Measurements from ENCODE around the gene ZNF710. TPM values are rescaled to one million over a fixed set of nuclear protein-coding genes. Genes with fewer than 3 reads are reported as not detected.
A peak's percentile ranks its signal among the peaks of the same experiment; 100 is the strongest.

Gene ZNF710
- total RNA-seq, 1 donor from 2014 or later, result 34.7 TPM

DNA sequence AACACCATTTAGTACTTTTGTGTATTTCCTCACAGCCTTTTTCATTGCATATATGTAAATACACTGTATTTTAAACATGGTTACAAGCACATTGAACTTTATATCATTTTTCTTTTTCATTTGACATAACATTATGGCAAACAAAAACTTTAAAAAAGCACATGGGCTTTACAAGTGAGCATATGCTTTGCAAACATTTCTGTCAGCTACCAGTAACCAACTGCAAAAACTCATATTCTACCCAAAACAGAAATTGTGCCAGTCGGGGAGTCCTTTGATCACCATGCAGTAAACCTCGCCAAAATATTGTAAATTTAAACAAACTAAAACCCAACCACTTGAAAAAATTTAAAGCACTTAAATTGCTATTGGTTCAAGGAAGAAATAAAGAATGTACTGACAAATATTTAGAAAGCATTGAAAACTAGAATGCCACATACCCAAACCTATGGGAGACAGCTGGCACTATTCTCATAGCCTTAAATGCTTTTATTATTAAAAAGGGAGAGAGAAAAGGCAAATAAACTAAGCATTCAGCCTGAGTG lies 24.4 kb downstream of the ZNF710 start:
- no peaks in the 10 kb centered on the region for H3K9me3 Mint-ChIP-seq
- no peaks in the 10 kb centered on the region for H3K27me3 Mint-ChIP-seq
- no peak overlapping the region for H3K27ac Mint-ChIP-seq
- H3K4me3 Mint-ChIP-seq, result no peak overlapping the region
- TF ChIP-seq CTCF (conservative IDR thresholded peaks at IDR 0.05), result no peak
- peaks cover 10% of the 10 kb centered on the region for H3K36me3 Mint-ChIP-seq
- DNase-seq (ENCODE audit: extremely low spot score, unreplicated experiment), result no peak
- peaks cover 5% of the 10 kb centered on the region for H3K4me1 Mint-ChIP-seq (ENCODE audit: unreplicated experiment)

DNA sequence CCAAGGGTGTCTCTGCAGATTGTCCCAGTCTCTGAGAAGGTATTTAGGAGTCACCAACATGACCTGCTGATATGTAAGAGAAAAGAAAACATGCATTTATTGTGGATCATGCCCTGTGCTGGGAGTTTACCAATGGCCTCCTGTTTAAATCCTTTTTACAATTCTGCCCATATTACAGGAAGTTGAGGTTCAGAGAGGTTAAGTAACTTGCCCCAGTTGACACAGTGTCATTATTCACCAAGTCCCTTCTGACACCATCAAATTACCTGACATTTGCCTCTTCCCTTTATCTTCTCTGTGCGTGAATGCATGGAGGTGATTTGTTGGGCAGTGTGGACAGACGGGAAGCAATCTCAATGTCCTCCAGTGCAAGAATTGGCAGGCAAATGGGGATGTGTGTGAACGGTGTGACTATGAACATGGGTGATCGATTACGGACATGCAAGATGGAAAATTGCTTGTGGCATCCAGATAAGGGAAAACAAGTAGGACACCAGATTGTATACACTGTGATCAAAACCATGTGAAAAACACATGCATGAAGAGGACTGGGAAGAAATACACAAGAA lies 27.3 kb downstream of the ZNF710 start:
- Mint-ChIP-seq H3K9me3 (no peaks in the 10 kb centered on the region), H3K27me3 (no peaks in the 10 kb centered on the region), H3K27ac (no peak overlapping the region), H3K4me1 (ENCODE audit: unreplicated experiment) (peaks cover 17% of the 10 kb centered on the region), H3K4me3 (no peak overlapping the region), H3K36me3 (peaks cover 4% of the 10 kb centered on the region)
- DNase-seq (ENCODE audit: extremely low spot score, unreplicated experiment), result no peak
- no peak for TF ChIP-seq CTCF (conservative IDR thresholded peaks at IDR 0.05)

DNA sequence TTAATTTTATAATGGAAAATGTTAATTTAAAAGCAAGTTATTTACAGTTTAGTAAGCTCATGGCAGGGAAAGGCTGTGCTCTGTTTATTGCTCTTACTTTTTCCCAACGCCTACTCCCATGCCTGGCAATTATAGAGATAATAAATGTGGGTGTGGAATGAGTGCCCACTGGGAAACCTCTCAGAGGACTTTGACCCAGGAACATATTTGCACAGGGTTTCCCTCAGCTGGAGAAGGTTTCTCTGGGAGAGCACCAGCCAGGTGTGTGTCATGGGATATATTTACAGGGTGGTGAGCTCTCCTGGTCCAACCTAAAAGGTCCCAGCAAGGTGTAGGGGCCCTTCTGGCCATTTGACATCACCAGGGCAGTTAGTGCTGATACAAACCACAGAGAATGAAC lies 27.9 kb downstream of the ZNF710 start:
- Mint-ChIP-seq H3K27me3 (no peaks in the 10 kb centered on the region), H3K9me3 (no peaks in the 10 kb centered on the region), H3K4me1 (ENCODE audit: unreplicated experiment) (peaks cover 20% of the 10 kb centered on the region), H3K27ac (peak overlapping the region; percentile 84), H3K4me3 (no peak overlapping the region), H3K36me3 (peaks cover 4% of the 10 kb centered on the region)
- TF ChIP-seq CTCF (conservative IDR thresholded peaks at IDR 0.05), result no peak
- DNase-seq (ENCODE audit: extremely low spot score, unreplicated experiment), result no peak

- Mint-ChIP-seq H3K27me3 (no peaks in the 10 kb centered on the region), H3K4me1 (ENCODE audit: unreplicated experiment) (peaks cover 26% of the 10 kb centered on the region), H3K9me3 (no peaks in the 10 kb centered on the region), H3K27ac (no peak overlapping the region), H3K36me3 (peaks cover 4% of the 10 kb centered on the region), H3K4me3 (no peak overlapping the region)
- DNase-seq (ENCODE audit: extremely low spot score, unreplicated experiment), result no peak
- no peak for TF ChIP-seq CTCF (conservative IDR thresholded peaks at IDR 0.05)
These were observed 29.3 kb downstream of the ZNF710 start for GRCh38 chr15:90030376-90030775.

DNA sequence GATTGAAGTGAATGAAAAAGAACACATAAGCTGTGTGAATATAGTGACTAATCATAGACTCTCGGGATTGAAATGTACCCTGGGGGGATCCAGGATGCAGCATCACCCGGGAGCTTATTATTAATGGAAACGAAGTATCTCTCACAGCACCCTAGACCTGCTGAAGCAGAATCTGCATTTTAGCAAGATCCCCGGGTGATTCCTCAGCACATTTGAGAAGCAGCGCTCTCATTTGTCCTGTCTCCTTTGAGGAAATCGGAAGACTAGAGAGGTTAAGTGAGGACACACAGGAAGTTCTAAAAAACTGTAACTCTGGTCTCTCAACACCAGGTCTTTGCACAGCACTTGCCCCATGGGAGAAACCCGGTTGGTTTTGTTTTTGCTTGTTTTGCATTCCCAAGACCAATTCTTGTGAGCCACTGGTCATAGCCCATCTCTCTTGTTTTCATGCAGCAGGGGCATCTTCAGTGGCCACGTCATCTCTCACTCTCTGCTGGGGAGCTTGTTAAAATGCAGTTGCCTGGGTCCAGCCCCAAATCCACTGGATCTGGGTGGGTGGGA lies 30.2 kb downstream of the ZNF710 start:
- no peak for DNase-seq (ENCODE audit: extremely low spot score, unreplicated experiment)
- H3K27ac Mint-ChIP-seq, result peak overlapping the region; percentile 89
- TF ChIP-seq CTCF (conservative IDR thresholded peaks at IDR 0.05), result no peak
- peak overlapping the region; percentile 58 for H3K4me3 Mint-ChIP-seq
- H3K4me1 Mint-ChIP-seq (ENCODE audit: unreplicated experiment), result peaks cover 34% of the 10 kb centered on the region
- H3K36me3 Mint-ChIP-seq, result peaks cover 4% of the 10 kb centered on the region
- no peaks in the 10 kb centered on the region for H3K27me3 Mint-ChIP-seq
- H3K9me3 Mint-ChIP-seq, result no peaks in the 10 kb centered on the region
